Measurements from ENCODE around the gene BSDC1. TPM values are rescaled to one million over a fixed set of nuclear protein-coding genes. Genes with fewer than 3 reads are reported as not detected.
"Not testable (repeated sequence)": the region's sequence is repeated elsewhere in the genome, so short reads cannot be mapped to it uniquely, and the experiment has no call there.

Gene BSDC1
- total RNA-seq, 1 donor from 2014 or later: 65.2 TPM

- FAIRE-seq; DNase-seq (ENCODE audit: low spot score in 2 of 2): not testable (repeated sequence)
Observed at GRCh38 chr1:32396524-32396923, 2.3 kb upstream of the BSDC1 start.

DNA sequence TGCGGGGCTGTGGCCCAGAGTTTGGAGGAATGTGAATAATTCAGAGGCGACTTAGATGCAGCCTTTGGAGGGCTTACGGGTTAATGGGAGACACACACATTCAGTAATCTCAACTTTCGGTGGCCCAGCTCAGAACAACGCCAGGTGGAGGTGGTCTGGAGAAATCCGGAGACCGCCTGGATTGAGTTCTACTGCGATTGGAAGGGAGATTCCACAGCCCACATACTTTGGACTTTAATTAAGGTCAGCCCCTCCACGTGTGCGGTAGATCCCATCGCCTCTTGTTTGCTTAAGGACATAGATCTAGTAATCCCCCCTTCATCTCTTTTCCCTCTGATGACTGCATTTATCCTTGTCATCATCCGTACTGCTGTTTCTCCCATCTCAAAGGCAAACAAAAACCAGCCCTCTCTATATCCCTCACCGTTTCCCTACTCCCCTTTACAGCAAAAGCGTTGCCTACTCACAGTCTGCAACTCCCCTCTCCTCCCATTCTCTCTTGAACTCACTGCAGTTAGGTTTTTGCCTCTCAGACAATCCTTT is 720 bp upstream of the BSDC1 start:
- DNase-seq (ENCODE audit: low spot score in 2 of 2) (no peak), FAIRE-seq (no peak)

- no peak for FAIRE-seq
Observed at GRCh38 chr1:32393832-32394140, 455 bp downstream of the BSDC1 start.

DNA sequence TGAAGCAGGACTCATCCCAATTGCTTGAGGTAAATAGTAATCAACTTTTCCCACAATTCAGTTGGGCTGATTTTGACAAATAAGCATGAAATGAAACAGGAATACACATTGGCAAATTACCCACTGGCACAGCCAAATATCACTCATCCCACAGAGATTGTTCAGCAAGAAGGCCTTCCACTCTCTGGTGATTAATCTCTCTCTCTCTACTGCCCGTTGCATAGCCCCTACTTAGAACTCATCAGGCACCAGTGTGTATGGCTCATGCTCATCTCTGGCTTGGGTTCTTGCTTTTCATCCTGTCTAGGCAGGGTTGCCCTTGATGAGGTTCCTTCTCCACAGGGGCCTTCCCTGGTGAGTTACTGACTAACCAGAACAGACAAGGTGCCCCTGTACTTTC is 1.1 kb downstream of the BSDC1 start:
- DNase-seq (ENCODE audit: low spot score in 2 of 2): no peak
- no peak for FAIRE-seq

More at GRCh38 chr1:32393832-32394140, 455 bp downstream of the BSDC1 start:
- DNase-seq (ENCODE audit: low spot score in 2 of 2): no peak

DNA sequence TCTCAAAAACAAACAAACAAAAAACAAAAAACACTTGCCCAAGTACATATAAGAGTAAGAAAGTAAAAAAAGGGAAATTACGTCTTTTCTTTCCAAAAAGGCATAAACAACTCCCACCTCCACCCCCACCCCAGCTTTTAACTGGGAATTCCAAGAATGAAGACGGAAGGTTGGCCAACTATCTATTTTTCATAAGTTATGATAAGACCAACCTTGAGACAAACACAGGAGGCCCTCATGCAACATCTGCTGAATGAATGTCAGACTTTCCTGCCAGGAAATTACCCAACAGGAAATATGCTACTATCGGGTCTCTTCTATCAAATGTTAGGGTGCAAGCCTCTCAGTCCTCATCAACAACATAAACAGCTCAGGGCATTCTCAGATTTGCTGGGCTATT is 1.9 kb downstream of the BSDC1 start:
- DNase-seq (ENCODE audit: low spot score in 2 of 2): no peak

GRCh38 chr1:32390904-32391870 is 3.1 kb downstream of the BSDC1 start:
- no peak for FAIRE-seq
- no peak for DNase-seq (ENCODE audit: low spot score in 2 of 2)

More for the DNA sequence above, 1.9 kb downstream of the BSDC1 start:
- no peak for FAIRE-seq

DNA sequence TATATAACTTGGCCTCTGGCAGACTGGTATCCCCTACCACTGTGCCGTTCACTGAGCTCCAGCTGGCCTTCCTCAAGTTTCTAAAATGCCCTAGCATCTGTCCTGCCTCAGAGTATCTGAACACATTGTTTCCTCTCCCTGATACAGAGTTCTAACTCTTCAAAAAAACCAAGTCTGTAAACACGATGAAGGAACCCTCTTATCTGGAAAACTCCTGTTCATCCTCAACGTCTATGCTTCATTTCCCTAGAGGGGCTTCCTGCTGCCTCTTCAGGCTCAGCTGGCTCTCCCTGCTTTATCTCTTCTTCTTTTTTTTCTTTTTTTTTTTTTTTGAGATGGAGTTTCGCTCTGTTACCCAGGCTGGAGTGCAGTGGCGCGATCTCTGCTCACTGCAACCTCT is 5.6 kb downstream of the BSDC1 start:
- DNase-seq (ENCODE audit: low spot score in 2 of 2) (no peak), FAIRE-seq (no peak)

DNA sequence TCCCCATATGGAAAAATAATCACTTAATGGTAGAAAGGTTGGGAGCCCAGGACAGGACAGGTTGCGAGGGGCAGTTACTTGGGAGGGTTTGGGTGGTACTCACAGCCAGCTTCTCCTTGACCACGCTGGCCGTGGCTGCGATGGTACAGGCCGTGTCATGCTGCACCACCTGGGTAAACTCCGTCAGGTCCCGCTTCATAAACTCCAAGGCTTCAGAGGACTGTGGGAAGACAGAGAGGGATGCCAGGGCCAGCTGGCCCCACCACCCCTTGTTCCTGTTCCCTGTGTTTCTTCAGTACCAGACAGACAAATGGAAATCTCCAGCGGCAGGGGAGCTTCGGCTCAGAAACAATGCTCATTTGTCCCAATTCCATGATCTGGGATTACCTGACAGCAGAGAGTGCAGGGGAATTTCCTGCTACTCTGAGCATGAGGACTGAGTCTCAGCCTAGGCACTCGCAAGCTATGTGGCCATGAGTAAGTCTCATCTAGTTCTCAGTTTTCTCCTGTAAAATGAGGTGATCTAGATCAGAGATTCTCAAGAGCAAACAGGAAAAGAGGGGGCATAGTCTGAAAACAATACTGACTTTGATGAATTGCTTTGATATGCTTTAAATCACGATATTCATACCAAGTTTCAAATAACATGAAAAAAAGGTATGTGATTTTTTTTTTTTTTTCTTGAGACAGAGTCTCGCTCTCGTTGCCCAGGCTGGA is 7.4 kb downstream of the BSDC1 start:
- FAIRE-seq (no peak), DNase-seq (ENCODE audit: low spot score in 2 of 2) (no peak)

DNA sequence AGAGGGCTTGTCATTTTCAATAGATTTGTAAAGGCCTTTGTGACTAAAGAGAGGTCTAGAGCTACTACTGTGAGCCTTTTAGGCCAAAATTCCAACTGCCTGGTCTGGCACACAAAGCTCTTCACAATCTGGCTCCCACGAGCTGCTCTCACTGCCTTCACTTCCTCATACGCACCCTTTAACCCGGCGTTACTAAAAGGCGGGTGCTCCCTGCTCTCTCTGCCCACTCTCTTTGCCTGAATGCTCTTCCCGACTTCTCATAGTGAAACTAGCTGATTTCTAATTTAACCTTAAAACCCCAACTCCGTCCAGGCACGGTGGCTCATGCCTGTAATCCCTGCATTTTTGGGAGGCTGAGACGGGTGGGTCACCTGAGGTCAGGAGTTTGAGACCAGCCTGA is 14.2 kb downstream of the BSDC1 start:
- no peak for DNase-seq (ENCODE audit: low spot score in 2 of 2)
- FAIRE-seq: no peak

DNA sequence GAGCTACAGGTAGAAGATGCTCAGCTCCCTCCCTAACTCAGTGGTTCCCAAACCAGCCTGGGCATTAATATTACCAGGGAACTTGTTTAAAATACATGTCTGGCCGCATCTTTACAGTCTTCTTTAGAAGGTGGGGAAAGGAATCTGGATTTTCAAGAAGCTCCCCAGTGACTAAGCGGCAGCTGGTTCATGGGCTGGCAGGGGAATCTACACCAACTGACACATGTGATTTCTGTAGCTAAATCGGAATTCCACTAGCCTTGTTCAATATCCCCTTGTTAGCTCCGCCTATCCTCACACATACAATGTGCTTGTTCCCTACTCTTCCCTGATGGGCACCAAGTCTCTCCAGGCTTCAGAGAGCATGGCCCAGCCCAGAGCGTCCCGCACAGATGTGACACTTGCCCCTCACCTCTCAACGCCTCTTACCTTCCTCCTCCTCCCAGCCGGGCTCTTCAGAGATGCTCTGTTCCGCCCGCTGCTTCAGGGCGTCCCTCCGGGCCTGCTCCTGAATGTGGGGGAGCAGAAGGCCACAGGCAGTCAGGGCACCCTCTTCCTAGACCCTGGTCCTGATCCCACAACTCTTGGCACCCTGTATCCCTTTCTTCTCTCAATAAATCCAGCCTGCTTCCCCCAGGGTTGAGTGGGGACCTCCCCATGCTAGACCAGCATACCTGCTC is 16.6 kb downstream of the BSDC1 start:
- DNase-seq (ENCODE audit: low spot score in 2 of 2) (no peak), FAIRE-seq (no peak)

- FAIRE-seq: no peak
- no peak for DNase-seq (ENCODE audit: low spot score in 2 of 2)
Observed at GRCh38 chr1:32376199-32376598, 18.0 kb downstream of the BSDC1 start.

GRCh38 chr1:32373996-32374592 is 20.1 kb downstream of the BSDC1 start:
- FAIRE-seq (no peak), DNase-seq (ENCODE audit: low spot score in 2 of 2) (no peak)

DNA sequence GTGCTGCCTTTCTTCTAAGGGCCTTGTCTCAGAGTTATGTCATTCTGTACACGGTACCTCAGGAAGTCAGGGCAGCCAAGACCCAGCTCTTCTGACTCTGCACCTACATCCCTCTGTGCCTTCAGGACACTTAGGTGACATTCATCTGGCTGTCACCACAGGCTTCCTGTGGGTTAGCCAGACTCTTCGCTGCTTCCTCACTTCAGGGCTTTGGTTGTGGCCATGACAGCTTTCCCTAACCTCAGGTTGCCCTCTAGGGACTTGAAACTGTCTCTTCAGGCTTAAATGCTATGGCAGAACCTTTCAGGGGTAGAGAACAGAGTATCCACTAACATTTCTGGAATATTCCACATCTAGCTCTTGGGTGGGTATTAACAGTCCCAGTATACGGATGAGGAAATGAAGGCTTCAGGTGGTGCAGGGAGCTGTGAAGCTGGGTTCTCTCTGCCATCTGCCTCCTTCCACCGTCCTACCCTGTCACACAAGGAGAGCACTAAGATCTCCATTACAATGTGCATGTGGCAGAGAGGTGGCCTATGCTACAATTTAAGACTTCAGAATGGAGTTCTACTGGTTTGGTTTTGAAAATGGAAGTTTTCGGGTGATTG is 22.0 kb downstream of the BSDC1 start:
- no peak for FAIRE-seq
- DNase-seq (ENCODE audit: low spot score in 2 of 2): no peak

GRCh38 chr1:32367912-32368635 is 26.2 kb downstream of the BSDC1 start:
- no peak for FAIRE-seq

DNA sequence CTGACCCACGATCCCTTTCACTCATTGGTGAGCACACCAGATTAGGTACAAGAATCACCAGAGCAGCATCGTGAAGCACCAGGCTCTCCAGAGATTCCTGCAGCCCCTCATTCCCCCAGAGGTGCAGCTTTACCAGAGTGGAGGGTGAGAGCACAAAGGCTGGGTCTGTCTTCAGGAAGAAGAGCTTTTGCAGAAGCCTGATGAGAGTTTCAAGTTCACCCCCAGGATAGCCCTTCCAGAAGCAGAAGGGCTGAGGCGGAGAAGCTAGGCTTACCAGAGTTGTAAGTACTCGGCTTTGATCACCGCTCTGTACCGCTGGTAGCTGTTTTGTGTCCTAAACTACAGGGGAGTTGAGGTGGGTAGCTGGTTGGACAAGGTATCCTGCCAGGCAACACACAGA is 28.8 kb downstream of the BSDC1 start:
- no peak for DNase-seq (ENCODE audit: low spot score in 2 of 2)
- no peak for FAIRE-seq

More at GRCh38 chr1:32367912-32368635, 26.2 kb downstream of the BSDC1 start:
- no peak for DNase-seq (ENCODE audit: low spot score in 2 of 2)

DNA sequence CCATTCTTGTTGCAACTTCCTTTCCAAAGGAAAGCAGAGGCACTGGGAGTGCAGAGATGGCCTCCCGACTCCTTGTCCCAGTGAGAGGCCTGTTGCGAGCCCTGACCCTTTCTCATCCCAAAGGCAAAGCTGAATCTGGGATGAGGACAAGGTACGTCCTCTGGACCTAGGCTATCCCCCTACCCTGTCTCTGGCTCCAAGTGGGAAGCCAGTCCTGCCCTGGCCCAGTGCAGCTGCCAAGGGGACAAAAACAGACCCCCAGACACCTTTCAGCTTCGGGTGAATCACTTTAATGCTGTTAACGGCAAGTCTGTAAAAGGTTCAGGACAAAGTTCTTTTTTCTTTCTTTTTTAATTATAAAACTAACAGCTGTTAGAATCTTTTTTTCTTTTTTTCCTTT is 29.4 kb downstream of the BSDC1 start:
- FAIRE-seq (no peak), DNase-seq (ENCODE audit: low spot score in 2 of 2) (no peak)

- DNase-seq (ENCODE audit: low spot score in 2 of 2): no peak
- FAIRE-seq: no peak
Observed at GRCh38 chr1:32363713-32364112, 30.5 kb downstream of the BSDC1 start.

- FAIRE-seq: no peak
- DNase-seq (ENCODE audit: low spot score in 2 of 2): no peak
Observed at GRCh38 chr1:32362474-32363313, 31.5 kb downstream of the BSDC1 start, which contains the start of the genes FAM229A and TSSK3. Gene FAM229A, minus strand, starts transcription at chr1:32362485. Its CDS starts 394 bp downstream, at chr1:32362091. Gene TSSK3, plus strand, starts transcription at chr1:32362539. Its CDS starts 163 bp downstream, at chr1:32362702.
